HG03064 (cell line): ENCODE measurements around the gene SPATA31D3.
"Not testable (repeated sequence)": the region's sequence is repeated elsewhere in the genome, so short reads cannot be mapped to it uniquely, and the experiment has no call there.

Experiments
- ATAC-seq: cut with Tn5 transposase; IDR thresholded peaks from one replicate; pipeline ENCODE4 v1.9.1; 2021; ENCODE audit warnings: low read depth; ENCODE audit not compliant: unreplicated experiment

The SPATA31D3 gene

GRCh38 chr9:81943393-81943792 is at the start of gene SPATA31D3:
SPATA31D3 (plus strand) TSS chr9:81943500; CDS start chr9:81943586, 86 bp downstream.
- not testable (repeated sequence) for ATAC-seq

- ATAC-seq = no peak
Observed at GRCh38 chr9:81893929-81894328, 49.4 kb upstream of the SPATA31D3 start.

GRCh38 chr9:81894891-81895290 is 48.4 kb upstream of the SPATA31D3 start:
- ATAC-seq = no peak

- ATAC-seq = no peak
Observed at GRCh38 chr9:81896070-81896469, 47.2 kb upstream of the SPATA31D3 start.

- no peak for ATAC-seq
Observed at GRCh38 chr9:81898851-81899250, 44.4 kb upstream of the SPATA31D3 start.

- no peak for ATAC-seq
Observed at GRCh38 chr9:81902196-81902595, 41.1 kb upstream of the SPATA31D3 start.

- no peak for ATAC-seq
Observed at GRCh38 chr9:81902626-81903025, 40.7 kb upstream of the SPATA31D3 start.

- ATAC-seq = no peak
Observed at GRCh38 chr9:81906671-81907070, 36.6 kb upstream of the SPATA31D3 start.

- ATAC-seq = no peak
Observed at GRCh38 chr9:81912135-81912534, 31.2 kb upstream of the SPATA31D3 start.

GRCh38 chr9:81915801-81916505 is 27.3 kb upstream of the SPATA31D3 start:
- ATAC-seq = no peak

- not testable (repeated sequence) for ATAC-seq
Observed at GRCh38 chr9:81918507-81918906, 24.8 kb upstream of the SPATA31D3 start.

- ATAC-seq = not testable (repeated sequence)
Observed at GRCh38 chr9:81928305-81928704, 15.0 kb upstream of the SPATA31D3 start, which contains the start of gene SPATA31D4. SPATA31D4 (plus strand) TSS chr9:81928428; CDS start chr9:81928514, 86 bp downstream.

GRCh38 chr9:81930147-81930546 is 13.2 kb upstream of the SPATA31D3 start:
- not testable (repeated sequence) for ATAC-seq

GRCh38 chr9:81933547-81933946 is 9.8 kb upstream of the SPATA31D3 start:
- not testable (repeated sequence) for ATAC-seq

GRCh38 chr9:81948650-81949049 is 5.3 kb downstream of the SPATA31D3 start:
- not testable (repeated sequence) for ATAC-seq

- ATAC-seq = no peak
Observed at GRCh38 chr9:81953096-81953495, 9.8 kb downstream of the SPATA31D3 start.

GRCh38 chr9:81955625-81956024 is 12.3 kb downstream of the SPATA31D3 start:
- no peak for ATAC-seq

GRCh38 chr9:81964218-81965171 is 21.2 kb downstream of the SPATA31D3 start:
- no peak for ATAC-seq

GRCh38 chr9:81968026-81968425 is 24.7 kb downstream of the SPATA31D3 start:
- no peak for ATAC-seq

- ATAC-seq = no peak
Observed at GRCh38 chr9:81969971-81970370, 26.7 kb downstream of the SPATA31D3 start.

- ATAC-seq = no peak
Observed at GRCh38 chr9:81971727-81972126, 28.4 kb downstream of the SPATA31D3 start.
